ENCODE results near the gene RB1.

The RB1 gene

DNA sequence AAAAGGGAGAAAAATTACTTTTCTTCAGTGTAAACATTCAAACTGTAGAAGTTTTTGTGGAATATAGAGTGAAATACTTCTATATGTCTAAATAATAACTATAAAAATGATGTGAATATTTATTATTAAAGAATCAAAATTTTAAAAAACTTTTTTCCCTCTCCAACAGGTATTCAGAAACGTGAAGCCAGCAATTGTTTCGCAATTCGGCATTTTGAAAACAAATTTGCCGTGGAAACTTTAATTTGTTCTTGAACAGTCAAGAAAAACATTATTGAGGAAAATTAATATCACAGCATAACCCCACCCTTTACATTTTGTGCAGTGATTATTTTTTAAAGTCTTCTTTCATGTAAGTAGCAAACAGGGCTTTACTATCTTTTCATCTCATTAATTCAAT lies 42.6 kb upstream of the RB1 start:
- Histone ChIP-seq H2BK120ac (ENCODE audit: low read depth, low read length) (no peak overlapping the region), H3K36me3 (ENCODE audit: control insufficient read depth, insufficient read depth, low read length) (peaks cover 3% of the 10 kb centered on the region), H3K4me2 (ENCODE audit: low read length) (no peak overlapping the region), H3K18ac (ENCODE audit: low read length) (no peak overlapping the region), H3K79me1 (ENCODE audit: low read length) (no peaks in the 10 kb centered on the region), H3K9ac (ENCODE audit: low read length) (no peak overlapping the region), H3K56ac (ENCODE audit: low read length) (no peak overlapping the region), H3K27me3 (ENCODE audit: insufficient read depth, low read length, poor library complexity) (no peaks in the 10 kb centered on the region), H3K23ac (ENCODE audit: low read length) (no peak overlapping the region), H3K4ac (ENCODE audit: low read depth, low read length) (no peak overlapping the region), H3K27ac (ENCODE audit: low read depth, low read length) (no peak overlapping the region), H2AK5ac (ENCODE audit: low read length) (no peak overlapping the region), H2BK15ac (replicated peaks; ENCODE audit: low read depth) (no peak overlapping the region), H4K8ac (ENCODE audit: low read depth, low read length) (no peak overlapping the region), H3K4me1 (ENCODE audit: control insufficient read depth, low read depth, low read length) (no peaks in the 10 kb centered on the region), H4K5ac (ENCODE audit: low read length) (no peak overlapping the region), H2BK5ac (ENCODE audit: low read length) (no peak overlapping the region), H3K79me2 (ENCODE audit: control insufficient read depth, insufficient read depth, low read length) (no peaks in the 10 kb centered on the region), H3K4me3 (ENCODE audit: low read length) (no peak overlapping the region)
- WGBS (ENCODE audit: extremely low coverage, insufficient coverage, low lambda C conversion rate) = no CpG with 5 or more reads among the region's 4 CpGs
- no peak for DNase-seq

DNA sequence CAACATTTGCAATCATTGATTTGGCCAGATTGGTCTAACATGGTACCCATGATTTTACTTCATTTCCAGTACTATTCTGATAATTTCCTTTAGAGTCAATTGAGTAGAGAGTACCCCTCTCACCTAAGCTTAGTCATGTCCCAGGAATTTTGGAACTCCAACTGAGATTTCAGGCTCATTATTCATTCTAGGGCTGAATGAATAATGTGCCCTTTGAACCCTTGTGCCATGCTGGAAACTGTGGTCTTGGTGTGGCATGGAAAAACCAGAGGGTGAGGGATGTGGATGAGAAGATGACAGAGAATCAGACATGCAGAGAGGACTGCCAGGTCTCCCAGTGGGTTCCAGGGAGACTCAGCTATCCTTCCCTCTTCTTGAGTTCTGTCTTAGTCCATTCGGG lies 40.4 kb upstream of the RB1 start:
- no peak overlapping the region for H2BK15ac ChIP-seq (replicated peaks; ENCODE audit: low read depth)
- H3K4me1 ChIP-seq (ENCODE audit: control insufficient read depth, low read depth, low read length) = no peaks in the 10 kb centered on the region
- no peak overlapping the region for H2BK120ac ChIP-seq (ENCODE audit: low read depth, low read length)
- no peak overlapping the region for H2AK5ac ChIP-seq (ENCODE audit: low read length)
- H3K27me3 ChIP-seq (ENCODE audit: insufficient read depth, low read length, poor library complexity) = no peaks in the 10 kb centered on the region
- H3K56ac ChIP-seq (ENCODE audit: low read length) = no peak overlapping the region
- H3K23ac ChIP-seq (ENCODE audit: low read length) = no peak overlapping the region
- H3K79me2 ChIP-seq (ENCODE audit: control insufficient read depth, insufficient read depth, low read length) = no peaks in the 10 kb centered on the region
- peaks cover 3% of the 10 kb centered on the region for H3K36me3 ChIP-seq (ENCODE audit: control insufficient read depth, insufficient read depth, low read length)
- no peak overlapping the region for H3K27ac ChIP-seq (ENCODE audit: low read depth, low read length)
- no peak overlapping the region for H4K5ac ChIP-seq (ENCODE audit: low read length)
- no peak overlapping the region for H3K9ac ChIP-seq (ENCODE audit: low read length)
- no peak overlapping the region for H3K4ac ChIP-seq (ENCODE audit: low read depth, low read length)
- H3K18ac ChIP-seq (ENCODE audit: low read length) = no peak overlapping the region
- peak; percentile 46 for DNase-seq
- no peaks in the 10 kb centered on the region for H3K79me1 ChIP-seq (ENCODE audit: low read length)
- WGBS (ENCODE audit: extremely low coverage, insufficient coverage, low lambda C conversion rate) = no CpG with 5 or more reads among the region's 1 CpG
- H4K8ac ChIP-seq (ENCODE audit: low read depth, low read length) = no peak overlapping the region
- H2BK5ac ChIP-seq (ENCODE audit: low read length) = no peak overlapping the region
- no peak overlapping the region for H3K4me3 ChIP-seq (ENCODE audit: low read length)
- no peak overlapping the region for H3K4me2 ChIP-seq (ENCODE audit: low read length)

DNA sequence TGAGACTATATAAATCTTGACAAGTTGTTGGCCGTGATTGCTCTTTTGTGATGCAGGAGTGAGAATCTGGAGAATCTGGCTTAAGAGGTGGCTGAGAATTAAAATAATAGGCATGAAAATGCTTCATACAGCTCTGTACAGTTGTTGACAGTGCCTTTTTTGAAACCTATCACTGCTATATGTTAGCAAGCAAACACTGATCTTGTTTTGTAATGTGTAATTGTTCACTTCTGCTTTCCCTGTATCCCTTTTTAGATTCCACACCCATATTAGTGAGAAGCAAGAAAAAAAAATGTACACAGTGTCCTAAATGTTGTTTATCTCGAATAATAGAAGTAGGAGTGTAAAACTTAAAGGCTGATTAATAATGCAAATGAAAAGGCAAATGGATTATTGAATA lies 39.5 kb upstream of the RB1 start:
- Histone ChIP-seq H3K79me1 (ENCODE audit: low read length) (no peaks in the 10 kb centered on the region), H2AK5ac (ENCODE audit: low read length) (no peak overlapping the region), H3K27me3 (ENCODE audit: insufficient read depth, low read length, poor library complexity) (no peaks in the 10 kb centered on the region), H3K9ac (ENCODE audit: low read length) (no peak overlapping the region), H3K18ac (ENCODE audit: low read length) (no peak overlapping the region), H3K4me1 (ENCODE audit: control insufficient read depth, low read depth, low read length) (no peaks in the 10 kb centered on the region), H4K8ac (ENCODE audit: low read depth, low read length) (no peak overlapping the region), H3K27ac (ENCODE audit: low read depth, low read length) (no peak overlapping the region), H2BK120ac (ENCODE audit: low read depth, low read length) (no peak overlapping the region), H3K4ac (ENCODE audit: low read depth, low read length) (no peak overlapping the region), H4K5ac (ENCODE audit: low read length) (no peak overlapping the region), H3K4me2 (ENCODE audit: low read length) (no peak overlapping the region), H3K4me3 (ENCODE audit: low read length) (no peak overlapping the region), H3K56ac (ENCODE audit: low read length) (no peak overlapping the region), H2BK5ac (ENCODE audit: low read length) (no peak overlapping the region), H3K79me2 (ENCODE audit: control insufficient read depth, insufficient read depth, low read length) (no peaks in the 10 kb centered on the region), H3K23ac (ENCODE audit: low read length) (no peak overlapping the region), H2BK15ac (replicated peaks; ENCODE audit: low read depth) (no peak overlapping the region), H3K36me3 (ENCODE audit: control insufficient read depth, insufficient read depth, low read length) (peaks cover 3% of the 10 kb centered on the region)
- no peak for DNase-seq
- no CpG with 5 or more reads among the region's 2 CpGs for WGBS (ENCODE audit: extremely low coverage, insufficient coverage, low lambda C conversion rate)

DNA sequence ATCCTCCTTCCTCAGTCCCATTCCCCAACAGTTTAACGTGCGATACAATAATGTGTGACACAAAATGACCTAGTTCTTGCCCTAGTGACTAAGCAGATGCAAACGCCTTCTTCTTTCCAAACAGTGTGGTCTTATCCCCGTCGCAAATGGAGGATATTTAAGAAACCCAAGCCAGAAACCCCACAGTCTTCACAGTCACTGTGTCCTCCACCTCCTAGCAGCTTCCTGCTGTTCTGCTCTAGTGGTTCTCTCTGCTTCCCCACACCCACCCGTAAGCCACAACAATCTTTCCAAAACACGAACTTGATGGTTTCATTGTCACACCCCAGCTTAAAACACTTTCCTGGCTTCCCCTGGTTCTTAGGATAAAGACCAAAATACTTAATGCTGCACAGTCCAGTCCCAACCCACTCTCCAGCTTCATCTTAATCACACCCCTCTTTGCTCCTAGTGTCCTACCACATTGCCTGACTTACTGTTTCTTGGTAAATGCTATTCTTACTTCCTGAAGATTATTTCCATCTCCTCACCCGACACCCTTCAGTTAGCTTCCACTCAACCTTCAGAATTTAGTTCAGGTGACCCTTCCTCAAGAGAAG lies 38.2 kb upstream of the RB1 start:
- H2BK15ac ChIP-seq (replicated peaks; ENCODE audit: low read depth) = no peak overlapping the region
- DNase-seq = no peak
- H3K27ac ChIP-seq (ENCODE audit: low read depth, low read length) = no peak overlapping the region
- no peak overlapping the region for H3K23ac ChIP-seq (ENCODE audit: low read length)
- no peaks in the 10 kb centered on the region for H3K79me1 ChIP-seq (ENCODE audit: low read length)
- H2AK5ac ChIP-seq (ENCODE audit: low read length) = no peak overlapping the region
- no peaks in the 10 kb centered on the region for H3K79me2 ChIP-seq (ENCODE audit: control insufficient read depth, insufficient read depth, low read length)
- no peak overlapping the region for H3K9ac ChIP-seq (ENCODE audit: low read length)
- H3K4me2 ChIP-seq (ENCODE audit: low read length) = no peak overlapping the region
- H3K36me3 ChIP-seq (ENCODE audit: control insufficient read depth, insufficient read depth, low read length) = peaks cover 3% of the 10 kb centered on the region
- H4K5ac ChIP-seq (ENCODE audit: low read length) = no peak overlapping the region
- H3K18ac ChIP-seq (ENCODE audit: low read length) = no peak overlapping the region
- H4K8ac ChIP-seq (ENCODE audit: low read depth, low read length) = no peak overlapping the region
- H3K4me1 ChIP-seq (ENCODE audit: control insufficient read depth, low read depth, low read length) = no peaks in the 10 kb centered on the region
- H3K27me3 ChIP-seq (ENCODE audit: insufficient read depth, low read length, poor library complexity) = no peaks in the 10 kb centered on the region
- H2BK120ac ChIP-seq (ENCODE audit: low read depth, low read length) = no peak overlapping the region
- no peak overlapping the region for H3K4me3 ChIP-seq (ENCODE audit: low read length)
- no peak overlapping the region for H2BK5ac ChIP-seq (ENCODE audit: low read length)
- H3K56ac ChIP-seq (ENCODE audit: low read length) = no peak overlapping the region
- H3K4ac ChIP-seq (ENCODE audit: low read depth, low read length) = no peak overlapping the region
- no CpG with 5 or more reads among the region's 8 CpGs for WGBS (ENCODE audit: extremely low coverage, insufficient coverage, low lambda C conversion rate)

DNA sequence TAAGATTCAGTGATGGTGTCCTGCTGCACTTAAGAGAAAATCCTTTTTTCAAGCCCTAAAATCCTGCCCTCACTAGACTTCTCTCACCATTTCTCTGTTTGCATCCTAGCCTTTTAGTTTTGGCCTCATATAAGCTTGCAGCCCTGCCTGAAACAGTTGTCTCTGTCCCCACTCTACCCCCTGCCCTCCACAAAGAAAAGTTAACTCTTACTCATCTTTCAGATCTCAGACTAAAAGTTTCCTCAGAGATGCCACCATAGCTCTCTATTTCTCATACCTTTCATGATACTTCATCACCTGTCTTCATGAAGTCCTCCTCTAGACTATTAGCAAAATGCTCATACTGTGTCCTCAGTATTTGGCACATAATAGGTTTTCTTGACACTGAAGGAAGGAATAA lies 37.4 kb upstream of the RB1 start:
- Histone ChIP-seq H2AK5ac (ENCODE audit: low read length) (no peak overlapping the region), H3K4me1 (ENCODE audit: control insufficient read depth, low read depth, low read length) (no peaks in the 10 kb centered on the region), H3K79me2 (ENCODE audit: control insufficient read depth, insufficient read depth, low read length) (no peaks in the 10 kb centered on the region), H2BK120ac (ENCODE audit: low read depth, low read length) (no peak overlapping the region), H3K4me3 (ENCODE audit: low read length) (no peak overlapping the region), H3K18ac (ENCODE audit: low read length) (no peak overlapping the region), H4K5ac (ENCODE audit: low read length) (no peak overlapping the region), H3K56ac (ENCODE audit: low read length) (no peak overlapping the region), H3K36me3 (ENCODE audit: control insufficient read depth, insufficient read depth, low read length) (peaks cover 3% of the 10 kb centered on the region), H2BK5ac (ENCODE audit: low read length) (no peak overlapping the region), H2BK15ac (replicated peaks; ENCODE audit: low read depth) (no peak overlapping the region), H3K4ac (ENCODE audit: low read depth, low read length) (no peak overlapping the region), H3K23ac (ENCODE audit: low read length) (no peak overlapping the region), H3K4me2 (ENCODE audit: low read length) (no peak overlapping the region), H4K8ac (ENCODE audit: low read depth, low read length) (no peak overlapping the region), H3K79me1 (ENCODE audit: low read length) (no peaks in the 10 kb centered on the region), H3K27me3 (ENCODE audit: insufficient read depth, low read length, poor library complexity) (no peaks in the 10 kb centered on the region), H3K27ac (ENCODE audit: low read depth, low read length) (no peak overlapping the region), H3K9ac (ENCODE audit: low read length) (no peak overlapping the region)
- DNase-seq = no peak

Data from mesendoderm (in vitro differentiated cells).